ENCODE data around the gene AGXT2.

AGXT2 gene

GRCh38 chr5:35067985-35068384 lies 20.2 kb upstream of the AGXT2 start:
- no peak for DNase-seq (ENCODE audit: insufficient read length, low spot score)
- TF ChIP-seq CTCF (IDR thresholded peaks at IDR 0.05; ENCODE audit: insufficient read depth, missing control alignments): no peak
- FAIRE-seq: no peak

- FAIRE-seq: no peak
Observed at GRCh38 chr5:35066260-35066795, 18.6 kb upstream of the AGXT2 start.

GRCh38 chr5:35063414-35063813 lies 15.7 kb upstream of the AGXT2 start:
- TF ChIP-seq CTCF (IDR thresholded peaks at IDR 0.05; ENCODE audit: insufficient read depth, missing control alignments): no peak
- DNase-seq (ENCODE audit: insufficient read length, low spot score): no peak
- FAIRE-seq: no peak

More at GRCh38 chr5:35066260-35066795, 18.6 kb upstream of the AGXT2 start:
- TF ChIP-seq CTCF (IDR thresholded peaks at IDR 0.05; ENCODE audit: insufficient read depth, missing control alignments): no peak
- DNase-seq (ENCODE audit: insufficient read length, low spot score): no peak

GRCh38 chr5:35061211-35061770 lies 13.5 kb upstream of the AGXT2 start:
- no peak for TF ChIP-seq CTCF (IDR thresholded peaks at IDR 0.05; ENCODE audit: insufficient read depth, missing control alignments)
- no peak for DNase-seq (ENCODE audit: insufficient read length, low spot score)
- no peak for FAIRE-seq

- FAIRE-seq: no peak
- DNase-seq (ENCODE audit: insufficient read length, low spot score): no peak
- TF ChIP-seq CTCF (IDR thresholded peaks at IDR 0.05; ENCODE audit: insufficient read depth, missing control alignments): no peak
Observed at GRCh38 chr5:35060236-35060635, 12.5 kb upstream of the AGXT2 start.

GRCh38 chr5:35059251-35059650 lies 11.5 kb upstream of the AGXT2 start:
- FAIRE-seq: no peak
- no peak for TF ChIP-seq CTCF (IDR thresholded peaks at IDR 0.05; ENCODE audit: insufficient read depth, missing control alignments)
- no peak for DNase-seq (ENCODE audit: insufficient read length, low spot score)

- FAIRE-seq: no peak
- TF ChIP-seq CTCF (IDR thresholded peaks at IDR 0.05; ENCODE audit: insufficient read depth, missing control alignments): no peak
Observed at GRCh38 chr5:35058374-35058788, 10.6 kb upstream of the AGXT2 start.

More at GRCh38 chr5:35058374-35058788, 10.6 kb upstream of the AGXT2 start:
- no peak for DNase-seq (ENCODE audit: insufficient read length, low spot score)

Measured in D721Med (cell line).